ENCODE data around the gene SCNN1G. TPM values are rescaled to one million over a fixed set of nuclear protein-coding genes. Genes with fewer than 3 reads are reported as not detected.

The SCNN1G gene
- total and polyA plus RNA-seq, 2 of the 13 experiments (the other 11 are each of a cell fraction or from before 2014, with no cell fraction given), result not detected

DNA sequence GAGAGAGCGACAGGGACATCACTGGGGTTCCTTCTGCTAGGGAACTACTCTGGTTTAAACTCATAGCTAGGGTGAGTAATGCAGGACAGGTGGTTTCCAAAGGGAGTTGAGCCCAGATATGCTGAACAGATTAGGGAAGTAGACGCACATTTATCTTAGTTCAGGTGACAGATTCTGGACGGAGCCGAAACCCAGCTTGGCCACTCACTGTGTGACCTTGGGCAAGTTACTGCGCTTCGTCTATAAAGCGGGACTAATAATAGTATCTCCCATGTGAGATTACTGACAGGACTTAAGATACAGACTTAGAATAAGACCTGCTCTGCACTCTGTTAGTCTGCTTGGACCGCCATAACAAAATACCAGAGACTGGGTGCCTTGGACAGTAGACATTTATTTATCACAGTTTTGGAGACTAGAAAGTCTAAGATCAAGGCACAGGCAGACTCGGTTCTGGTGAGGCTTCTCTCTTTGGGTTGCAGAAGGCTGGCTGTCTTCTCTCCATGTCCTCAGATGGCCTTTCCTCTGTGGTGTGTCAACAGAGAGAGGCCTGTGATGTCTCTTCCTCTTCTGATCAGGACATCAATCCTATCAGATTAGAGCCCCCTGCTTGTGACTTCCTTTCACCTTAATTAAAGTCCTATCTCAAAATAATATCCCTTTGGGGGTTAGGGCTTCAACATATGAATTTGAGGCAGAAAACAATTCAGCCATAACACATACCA is 12.1 kb downstream of the SCNN1G start:
- Histone ChIP-seq H3K79me2 (ENCODE audit: insufficient read depth, low read length) (no peaks in the 10 kb centered on the region), H3K27ac (ENCODE audit: extremely low read length, insufficient read depth, low read length) (no peak overlapping the region), H3K4me3 (replicated peaks in 1 of 3; ENCODE audit: insufficient read depth in 1 of 3, low read depth in 2 of 3, low read length in 3 of 3) (no peak overlapping the region), H3K4me2 (ENCODE audit: low read depth, low read length) (no peak overlapping the region), H3K4me1 (ENCODE audit: insufficient read depth, low read length) (no peaks in the 10 kb centered on the region), H4K20me1 (ENCODE audit: insufficient read depth, low read length) (no peaks in the 10 kb centered on the region), H3K9me3 (ENCODE audit: low read length) (no peaks in the 10 kb centered on the region), H3K9ac (ENCODE audit: insufficient read depth, low read depth, low read length) (no peak overlapping the region), H2AFZ (ENCODE audit: low read length) (no peak overlapping the region), H3K36me3 (replicated peaks in 1 of 2; ENCODE audit: control insufficient read depth in 1 of 2, insufficient read depth in 2 of 2, low read length in 2 of 2) (no peaks in the 10 kb centered on the region), H3K27me3 (ENCODE audit: control insufficient read depth in 1 of 2, insufficient read depth in 2 of 2, low read length in 2 of 2) (peaks cover 2 to 31% of the 10 kb centered on the region in 2 experiments; a peak in 4 of 5 replicates)
- TF ChIP-seq, protein P1, sequence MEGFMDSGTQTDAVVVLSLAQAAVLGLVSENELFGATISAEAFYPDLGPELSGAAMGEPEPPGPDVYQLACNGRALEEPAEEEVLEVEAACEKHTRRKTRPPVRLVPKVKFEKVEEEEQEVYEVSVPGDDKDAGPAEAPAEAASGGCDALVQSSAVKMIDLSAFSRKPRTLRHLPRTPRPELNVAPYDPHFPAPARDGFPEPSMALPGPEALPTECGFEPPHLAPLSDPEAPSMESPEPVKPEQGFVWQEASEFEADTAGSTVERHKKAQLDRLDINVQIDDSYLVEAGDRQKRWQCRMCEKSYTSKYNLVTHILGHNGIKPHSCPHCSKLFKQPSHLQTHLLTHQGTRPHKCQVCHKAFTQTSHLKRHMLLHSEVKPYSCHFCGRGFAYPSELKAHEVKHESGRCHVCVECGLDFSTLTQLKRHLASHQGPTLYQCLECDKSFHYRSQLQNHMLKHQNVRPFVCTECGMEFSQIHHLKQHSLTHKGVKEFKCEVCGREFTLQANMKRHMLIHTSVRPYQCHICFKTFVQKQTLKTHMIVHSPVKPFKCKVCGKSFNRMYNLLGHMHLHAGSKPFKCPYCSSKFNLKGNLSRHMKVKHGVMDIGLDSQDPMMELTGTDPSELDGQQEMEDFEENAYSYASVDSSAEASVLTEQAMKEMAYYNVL (CRISPR knock-in tag; IDR thresholded peaks at IDR 0.05; ENCODE audit: borderline replicate concordance), result no peak
- TF ChIP-seq GABPB1 (CRISPR knock-in tag; IDR thresholded peaks at IDR 0.05), result no peak
- in situ Hi-C loops (cut with HindIII; ENCODE audit: extremely low pct_ligation_motif_present, low pct_unique_long_range_greater_than_20kb), result no loop called here
- no peak for DNase-seq (ENCODE audit: low spot score)
- no peak for FAIRE-seq
- 33% methylated on average over 9 of the region's 9 CpGs for WGBS (ENCODE audit: low lambda C conversion rate)
- CTCF ChIA-PET (ENCODE audit: low intra/inter-chr PET ratio, low total read pairs), result no interaction called here
- ATAC-seq, result no peak
- intact Hi-C loops (cut with micrococcal nuclease; ENCODE audit: unreplicated experiment), result no loop called here
- POLR2A ChIA-PET, result no interaction called here
- BruUV-seq (replicated peaks), result no TSS peak

- Histone ChIP-seq H2AFZ (ENCODE audit: low read length) (no peak overlapping the region), H3K4me3 (replicated peaks in 1 of 3; ENCODE audit: insufficient read depth in 1 of 3, low read depth in 2 of 3, low read length in 3 of 3) (no peak overlapping the region), H3K36me3 (replicated peaks in 1 of 2; ENCODE audit: control insufficient read depth in 1 of 2, insufficient read depth in 2 of 2, low read length in 2 of 2) (no peaks in the 10 kb centered on the region), H3K27ac (ENCODE audit: extremely low read length, insufficient read depth, low read length) (no peak overlapping the region), H3K4me2 (ENCODE audit: low read depth, low read length) (no peak overlapping the region), H4K20me1 (ENCODE audit: insufficient read depth, low read length) (no peaks in the 10 kb centered on the region), H3K4me1 (ENCODE audit: insufficient read depth, low read length) (no peaks in the 10 kb centered on the region), H3K27me3 (ENCODE audit: control insufficient read depth in 1 of 2, insufficient read depth in 2 of 2, low read length in 2 of 2) (peaks cover 2 to 34% of the 10 kb centered on the region in 2 experiments; a peak in 4 of 5 replicates), H3K9me3 (ENCODE audit: low read length) (no peaks in the 10 kb centered on the region), H3K79me2 (ENCODE audit: insufficient read depth, low read length) (no peaks in the 10 kb centered on the region), H3K9ac (ENCODE audit: insufficient read depth, low read depth, low read length) (no peak overlapping the region)
- TF ChIP-seq FOXA1 (IDR thresholded peaks at IDR 0.05) (peak; percentile 43; the same call in 1 of the 2 replicates), FOXA1 (CRISPR knock-in tag; IDR thresholded peaks at IDR 0.05) (no peak), ZNF550 (CRISPR knock-in tag; IDR thresholded peaks at IDR 0.05; ENCODE audit: borderline replicate concordance) (no peak), FOXP1 (IDR thresholded peaks at IDR 0.05) (peak; percentile 95), FOXP1 (CRISPR knock-in tag; IDR thresholded peaks at IDR 0.05) (no peak), ZNF768 (CRISPR knock-in tag; IDR thresholded peaks at IDR 0.05) (peak; percentile 28; the same call in 1 of the 2 replicates), KDM4B (CRISPR knock-in tag; IDR thresholded peaks at IDR 0.05) (no peak)
- intact Hi-C loops (cut with micrococcal nuclease; ENCODE audit: unreplicated experiment) (no loop called here), in situ Hi-C loops (cut with HindIII; ENCODE audit: extremely low pct_ligation_motif_present, low pct_unique_long_range_greater_than_20kb) (no loop called here)
- DNase-seq (ENCODE audit: low spot score) (no peak), ATAC-seq (no peak), FAIRE-seq (no peak)
- CTCF ChIA-PET (ENCODE audit: low intra/inter-chr PET ratio, low total read pairs), result no interaction called here
- no TSS peak for BruUV-seq (replicated peaks)
- POLR2A ChIA-PET, result no interaction called here
- 40% methylated on average over 3 of the region's 3 CpGs for WGBS (ENCODE audit: low lambda C conversion rate)
These were observed 12.9 kb downstream of the SCNN1G start for GRCh38 chr16:23195366-23195978.

Data from HepG2 (cell line).